Testis (tissue), 3 donors: Measurements from ENCODE around the gene ESCO1. TPM values are rescaled to one million over a fixed set of nuclear protein-coding genes. Genes with fewer than 3 reads are reported as not detected.

Experiments
- DNase-seq: peaks from one replicate; pipeline ENCODE4 v3.0.0-alpha.2; 2019
- H3K27ac ChIP-seq, 2 donors: fragments of 200-600 bp; sonication (generic); one replicate each; pipeline ENCODE4 v1.5.1; 2019
- H3K27me3 ChIP-seq: fragments of 200-600 bp; sonication (generic); one replicate; pipeline ENCODE4 v1.5.1; 2019
- H3K36me3 ChIP-seq: fragments of 200-600 bp; sonication (generic); one replicate; pipeline ENCODE4 v1.5.1; 2017; ENCODE audit warnings: low read depth; ENCODE audit errors: missing control alignments
- H3K4me1 ChIP-seq: fragments of 200-600 bp; sonication (generic); one replicate; pipeline ENCODE4 v1.5.1; 2019
- H3K4me3 ChIP-seq, 2 donors: fragments of 200-600 bp; sonication (generic); one replicate each; pipeline ENCODE4 v1.5.1; 2017 to 2019
- H3K9me3 ChIP-seq: fragments of 200-600 bp; sonication (generic); one replicate; pipeline ENCODE4 v1.5.1; 2017
- CTCF ChIP-seq, 3 experiments: fragments of 450-650 bp in 2 of 3; fragments of 200-600 bp in 1 of 3; sonication (generic) in 1 of 3; IDR thresholded peaks; one replicate each; pipeline ENCODE4 v1.5.1; 2016 to 2019; ENCODE audit warnings: antibody characterized with exemption in 3 of 3, mild to moderate bottlenecking in 2 of 3, moderate library complexity in 1 of 3
- POLR2A ChIP-seq: fragments of 450-650 bp; IDR thresholded peaks from one replicate; pipeline ENCODE4 v1.6.1; 2017; ENCODE audit warnings: antibody characterized with exemption, mild to moderate bottlenecking, moderate library complexity
- WGBS, 2 donors: methylation state at CpG; one replicate each; pipeline ENCODE4 v1.1.5; 2018; 5-methylcytosine and 5-hydroxymethylcytosine counted together
- intact Hi-C: fragments of 100-400 bp; cut with DNase I; formaldehyde crosslinking; loops from one replicate; pipeline ENCODE4 v1.15.1; 2023; ENCODE audit warnings: low total_unique reads
- polyA plus RNA-seq: library from polyadenylated mRNA; stranded (reverse); fragments of 350-450 nt; fragmentation: Illumina TruSeq; extraction: RNeasy Lipid Tissue Mini Kit (QIAGEN cat#74804); gene quantifications from one replicate; pipeline ENCODE4 v1.2.3, GENCODE V29; 2014; ENCODE audit warnings: low read depth, low replicate concordance; ENCODE audit not compliant: insufficient read depth
- total RNA-seq, 2 donors: library from RNA; depleted of rRNA; stranded (reverse); fragments of >200 nt; gene quantifications; one replicate each; pipeline ENCODE4 v1.2.3, GENCODE V29; 2016

ESCO1 gene
- total and polyA plus RNA-seq, 3 donors from 2014 or later = 13.1 to 55.9 (median 43.0) TPM

- H3K9me3 ChIP-seq = no peaks in the 10 kb centered on the region
- WGBS, 2 donors = 86 to 91% methylated on average over 12 to 13 of the region's 13 CpGs
- no peaks in the 10 kb centered on the region for H3K36me3 ChIP-seq
- no peak overlapping the region for H3K27ac ChIP-seq
- intact Hi-C loops = no loop called here
- DNase-seq = no peak
- no peaks in the 10 kb centered on the region for H3K27me3 ChIP-seq
- H3K4me1 ChIP-seq = no peaks in the 10 kb centered on the region
- TF ChIP-seq CTCF (IDR thresholded peaks at IDR 0.05) (no peak), POLR2A (no peak)
- H3K4me3 ChIP-seq = no peak overlapping the region
Observed at GRCh38 chr18:21507913-21508701, 92.4 kb downstream of the ESCO1 start.

GRCh38 chr18:21502661-21503060, 97.8 kb downstream of the ESCO1 start:
- intact Hi-C loops = no loop called here
- DNase-seq = no peak
- Histone ChIP-seq H3K36me3 (no peaks in the 10 kb centered on the region), H3K27ac (no peak overlapping the region), H3K4me1 (no peaks in the 10 kb centered on the region), H3K4me3 (no peak overlapping the region), H3K9me3 (no peaks in the 10 kb centered on the region), H3K27me3 (no peaks in the 10 kb centered on the region)
- TF ChIP-seq POLR2A = no peak
- TF ChIP-seq CTCF (IDR thresholded peaks at IDR 0.05) = no peak
- WGBS, 2 donors = 88 to 89% methylated on average over 7 of the region's 7 CpGs

GRCh38 chr18:21499997-21500396, 100.5 kb downstream of the ESCO1 start:
- Histone ChIP-seq H3K4me1 (no peaks in the 10 kb centered on the region), H3K36me3 (no peaks in the 10 kb centered on the region), H3K4me3 (no peak overlapping the region), H3K9me3 (no peaks in the 10 kb centered on the region), H3K27ac (no peak overlapping the region), H3K27me3 (no peaks in the 10 kb centered on the region)
- WGBS, 2 donors = 85 to 88% methylated on average over 10 to 16 of the region's 16 CpGs
- DNase-seq = no peak
- TF ChIP-seq CTCF (IDR thresholded peaks at IDR 0.05) = no peak
- no peak for TF ChIP-seq POLR2A
- intact Hi-C loops = loop anchor here (10.0 kb wide), 1 partner anchor 355 kb away; no protein-coding TSS in a partner anchor

- Histone ChIP-seq H3K36me3 (no peaks in the 10 kb centered on the region), H3K4me1 (no peaks in the 10 kb centered on the region), H3K27me3 (no peaks in the 10 kb centered on the region), H3K27ac (no peak overlapping the region), H3K9me3 (no peaks in the 10 kb centered on the region), H3K4me3 (no peak overlapping the region)
- 84 to 85% methylated on average over 12 of the region's 12 CpGs for WGBS, 2 donors
- intact Hi-C loops = loop anchor here (10.0 kb wide), 1 partner anchor 358 kb away; no protein-coding TSS in a partner anchor
- TF ChIP-seq CTCF (IDR thresholded peaks at IDR 0.05) = no peak
- TF ChIP-seq POLR2A = no peak
- DNase-seq = no peak
Observed at GRCh38 chr18:21496277-21496835, 104.1 kb downstream of the ESCO1 start.
